Kidney capillary endothelial cell (primary cell): ENCODE measurements around the gene IFNA5.
A peak's percentile ranks its signal among the peaks of the same experiment; 100 is the strongest.

ENCODE experiments used
- DNase-seq: peaks from one replicate; pipeline ENCODE4 v3.0.0-alpha.2; 2018; ENCODE audit warnings: low spot score

The IFNA5 gene

GRCh38 chr9:21294364-21294774, 10.7 kb downstream of the IFNA5 start:
- DNase-seq, result peak; percentile 39

- DNase-seq, result no peak
Measured at GRCh38 chr9:21289848-21290247, 15.3 kb downstream of the IFNA5 start.

DNA sequence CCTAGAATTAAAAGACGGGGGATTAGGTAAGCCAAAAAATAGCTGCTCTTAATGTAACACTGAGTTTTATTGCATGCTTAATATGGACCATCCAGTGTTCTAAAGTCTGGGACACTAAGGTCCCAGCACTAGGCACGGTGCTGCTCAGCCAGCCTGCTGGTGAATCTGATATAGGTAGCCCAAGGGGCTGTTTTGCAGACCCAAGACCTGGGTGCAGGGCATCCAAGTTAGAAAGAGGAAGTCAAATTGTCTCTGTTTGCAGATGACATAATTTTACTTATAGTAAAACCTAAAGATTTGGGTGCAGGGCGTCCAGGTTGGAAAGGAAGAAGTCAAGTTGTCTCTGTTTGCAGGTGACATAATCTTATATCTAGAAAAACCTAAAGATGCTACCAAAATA, 17.8 kb downstream of the IFNA5 start:
- no peak for DNase-seq

GRCh38 chr9:21286659-21287058, 18.5 kb downstream of the IFNA5 start:
- no peak for DNase-seq

DNA sequence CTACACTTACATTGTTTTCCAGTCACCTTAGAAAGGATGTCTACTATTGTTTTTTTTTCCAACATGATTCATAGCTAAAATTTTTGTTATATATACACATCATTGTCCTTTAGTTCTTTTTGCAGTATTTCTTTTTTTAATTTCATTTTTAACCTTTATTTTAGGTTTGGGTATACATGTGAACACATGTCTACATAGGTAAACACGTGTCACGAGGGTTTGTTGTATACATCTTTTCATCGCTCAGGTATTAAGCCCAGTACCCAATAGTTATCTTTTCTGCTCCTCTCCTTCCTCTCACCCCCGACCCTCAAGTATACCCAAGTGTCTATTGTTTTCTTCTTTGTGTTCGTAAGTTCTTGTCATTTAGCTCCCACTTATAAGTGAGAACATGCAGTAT, 19.0 kb downstream of the IFNA5 start:
- no peak for DNase-seq

DNA sequence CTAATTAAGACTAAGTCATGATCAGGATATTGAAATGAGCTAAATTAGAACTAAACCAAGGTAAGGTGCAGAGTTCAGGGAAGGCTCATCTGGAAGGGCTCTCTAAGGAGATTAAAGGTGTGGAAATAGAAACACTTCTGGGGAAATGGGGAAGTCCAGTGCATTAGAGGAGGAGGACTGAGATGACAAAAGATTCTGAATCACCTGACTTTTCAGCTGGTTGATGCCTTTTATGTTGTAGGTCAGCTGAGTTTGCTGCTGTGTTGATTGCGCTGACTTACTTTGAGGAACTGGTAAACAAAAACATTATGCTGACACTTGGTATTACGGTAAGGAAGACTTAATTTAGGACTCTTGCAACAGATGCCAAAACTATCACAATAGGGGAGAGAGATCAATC, 23.8 kb downstream of the IFNA5 start:
- no peak for DNase-seq

DNA sequence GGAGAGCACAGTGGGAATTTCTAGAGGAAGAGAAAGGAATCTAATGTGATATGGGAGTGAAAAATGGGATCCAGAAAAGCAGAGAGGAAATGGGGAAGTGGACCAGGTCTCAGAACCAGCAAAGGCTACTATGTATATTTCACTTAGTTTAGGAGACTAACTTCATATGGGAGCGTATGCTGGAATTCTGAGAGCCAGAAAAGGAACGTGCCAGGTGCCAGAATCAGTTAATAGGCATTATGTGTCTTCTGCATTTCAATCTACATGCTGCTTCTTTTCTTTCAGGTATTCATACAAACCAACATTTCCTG, 36.8 kb downstream of the IFNA5 start:
- no peak for DNase-seq

GRCh38 chr9:21267485-21268346, 37.4 kb downstream of the IFNA5 start:
- DNase-seq, result no peak

DNA sequence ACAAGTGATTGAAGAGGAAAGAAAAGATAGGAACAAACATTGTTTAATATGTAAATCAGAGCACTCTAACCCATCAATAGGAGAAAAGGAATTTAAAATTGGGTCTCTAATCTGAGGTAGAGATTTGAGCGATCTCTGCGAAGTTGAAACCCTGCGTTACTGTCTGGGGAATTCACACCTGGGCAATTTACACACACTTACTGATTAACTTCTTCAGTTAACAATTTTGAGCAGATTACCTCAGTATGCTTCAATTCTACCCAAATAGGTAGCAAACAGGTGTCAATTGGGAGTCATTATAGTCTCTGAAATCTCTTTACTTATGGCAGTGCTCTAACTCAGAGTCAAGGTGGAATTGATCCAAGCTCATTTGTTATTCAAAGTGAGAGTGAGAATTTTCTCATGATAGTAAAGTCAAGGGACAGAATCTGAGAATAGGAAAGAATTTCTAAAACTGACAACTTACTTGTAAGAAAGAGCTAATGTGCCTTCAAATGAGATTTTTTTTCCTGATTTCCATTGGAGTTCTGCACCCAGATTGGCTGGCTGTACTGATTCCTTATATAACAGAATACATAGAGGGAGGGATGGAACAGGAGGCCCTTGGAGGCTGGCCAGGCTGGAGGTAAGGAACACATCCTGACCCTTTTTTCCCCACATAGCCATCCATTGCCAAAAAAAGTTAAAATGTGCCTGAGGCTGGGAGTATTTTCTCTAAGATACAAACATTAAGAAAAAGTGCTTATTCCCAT, 38.2 kb downstream of the IFNA5 start:
- no peak for DNase-seq

GRCh38 chr9:21265421-21266189, 39.5 kb downstream of the IFNA5 start:
- DNase-seq, result no peak

- no peak for DNase-seq
Measured at GRCh38 chr9:21255538-21256212, 49.4 kb downstream of the IFNA5 start.
